ENCODE results near the gene DPPA2.
A peak's percentile ranks its signal among the peaks of the same experiment; 100 is the strongest.
"Not testable (repeated sequence)": the region's sequence is repeated elsewhere in the genome, so short reads cannot be mapped to it uniquely, and the experiment has no call there.

DPPA2 gene, protein sequence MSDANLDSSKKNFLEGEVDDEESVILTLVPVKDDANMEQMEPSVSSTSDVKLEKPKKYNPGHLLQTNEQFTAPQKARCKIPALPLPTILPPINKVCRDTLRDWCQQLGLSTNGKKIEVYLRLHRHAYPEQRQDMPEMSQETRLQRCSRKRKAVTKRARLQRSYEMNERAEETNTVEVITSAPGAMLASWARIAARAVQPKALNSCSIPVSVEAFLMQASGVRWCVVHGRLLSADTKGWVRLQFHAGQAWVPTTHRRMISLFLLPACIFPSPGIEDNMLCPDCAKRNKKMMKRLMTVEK

GRCh38 chr3:109316162-109316730 lies at the start of gene DPPA2:
TSS of gene DPPA2 (minus strand) at chr3:109316517. CDS start at chr3:109314542, 1,975 bp downstream.
- DNase-seq = no peak

DNA sequence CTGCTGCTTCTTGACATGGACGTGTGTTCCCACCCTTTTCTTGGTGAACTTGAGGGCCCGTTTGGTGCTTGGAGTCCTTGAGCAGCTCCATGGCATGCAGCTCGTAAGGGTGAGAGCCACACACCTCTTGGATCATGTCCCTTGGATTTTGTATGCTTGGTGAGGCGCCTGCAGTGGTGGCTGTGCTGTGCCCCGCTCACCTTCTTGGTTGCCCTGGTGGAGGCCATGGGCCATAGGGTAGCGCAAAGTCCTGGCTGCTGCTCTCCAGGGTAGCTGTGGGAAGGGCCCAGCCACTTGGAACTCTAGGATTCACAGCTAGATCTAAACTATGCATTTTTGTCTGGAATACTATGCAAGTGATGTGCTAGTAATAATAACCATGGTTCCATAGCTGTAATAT lies 47.8 kb upstream of the DPPA2 start:
- DNase-seq = no peak

GRCh38 chr3:109363634-109364033 lies 47.3 kb upstream of the DPPA2 start:
- DNase-seq = no peak

DNA sequence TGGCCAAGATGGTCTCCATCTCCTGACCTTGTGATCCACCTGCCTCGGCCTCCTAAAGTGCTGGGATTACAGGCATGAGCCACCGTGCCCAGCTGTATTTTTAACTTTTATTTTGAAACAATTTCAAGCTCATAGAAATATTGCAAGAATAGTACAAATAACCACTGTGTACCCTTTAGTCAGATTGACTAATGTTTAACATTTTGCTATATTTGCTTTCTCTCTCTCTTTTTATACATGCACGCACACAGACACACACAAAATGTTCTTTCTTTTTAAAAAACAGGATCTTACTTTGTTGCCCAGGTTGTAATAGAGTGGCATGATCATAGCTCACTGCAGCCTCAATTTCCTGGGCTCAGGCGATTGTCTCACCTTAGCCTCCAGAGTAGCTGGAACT lies 46.5 kb upstream of the DPPA2 start:
- DNase-seq = no peak

GRCh38 chr3:109358809-109359208 lies 42.5 kb upstream of the DPPA2 start:
- DNase-seq = not testable (repeated sequence)

GRCh38 chr3:109356442-109357155 lies 40.3 kb upstream of the DPPA2 start:
- no peak for DNase-seq

DNA sequence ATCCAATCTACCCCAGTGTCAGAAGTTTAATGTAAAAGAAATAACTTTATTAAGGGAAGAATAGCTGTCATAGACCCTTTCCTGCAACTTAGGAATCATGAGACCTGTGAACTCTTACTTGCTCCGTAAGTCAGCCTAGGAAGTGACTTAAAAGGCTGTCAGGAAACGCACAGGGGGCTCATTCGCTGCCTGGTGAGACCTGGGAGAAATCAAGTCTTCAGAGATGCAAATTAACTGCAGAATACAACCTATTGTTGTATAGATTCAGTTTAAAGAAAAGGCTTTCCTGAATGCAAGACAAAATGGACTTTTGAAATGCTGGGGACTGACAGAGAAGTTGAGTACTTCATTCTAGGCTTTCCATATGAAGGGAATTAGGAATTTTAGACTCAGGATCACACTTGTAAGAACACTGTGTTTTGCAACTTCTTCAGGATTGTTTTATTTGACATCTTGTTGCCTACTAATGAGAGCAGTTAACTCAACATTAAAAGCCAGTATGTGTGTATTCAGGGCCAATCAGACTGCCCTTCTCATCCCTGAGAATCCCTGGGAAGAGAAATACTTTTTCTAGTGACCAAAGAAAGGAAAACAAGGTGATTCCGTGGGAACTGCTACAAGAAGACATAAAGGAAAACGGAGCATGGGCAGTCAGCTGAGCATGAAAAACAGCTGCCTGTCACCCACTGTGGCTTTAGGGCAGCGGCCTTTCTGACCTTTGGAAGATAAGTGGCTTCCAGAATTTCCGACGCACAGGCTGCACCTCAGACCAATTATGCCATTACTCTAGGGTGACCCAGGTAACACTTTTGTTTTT lies 39.5 kb upstream of the DPPA2 start:
- peak in 2 of 3 experiments; percentile 9 to 52 for DNase-seq

DNA sequence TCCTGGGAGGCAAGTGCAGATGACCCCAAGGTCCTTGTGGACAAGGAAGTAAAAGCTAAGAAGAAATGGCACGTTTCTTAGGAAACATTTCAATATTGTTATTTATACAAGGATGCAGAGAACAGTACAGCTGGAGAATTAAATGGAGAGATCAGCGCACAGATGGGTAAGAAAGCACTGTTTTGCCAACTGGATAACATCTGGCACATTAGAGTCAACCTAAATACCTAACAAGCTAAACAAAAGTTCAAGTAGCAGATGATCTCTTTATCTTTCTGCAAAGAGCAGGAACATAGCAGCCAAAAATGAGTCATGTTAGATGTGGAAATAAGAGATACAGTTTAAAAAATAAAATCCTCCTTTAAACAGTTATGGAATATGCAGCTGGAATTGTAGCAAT lies 36.7 kb upstream of the DPPA2 start:
- no peak for DNase-seq

GRCh38 chr3:109351231-109351630 lies 34.9 kb upstream of the DPPA2 start:
- DNase-seq = no peak

- DNase-seq = no peak
Observed at GRCh38 chr3:109346770-109347295, 30.5 kb upstream of the DPPA2 start.

GRCh38 chr3:109346099-109346498 lies 29.8 kb upstream of the DPPA2 start:
- DNase-seq = no peak

GRCh38 chr3:109339714-109340648 lies 23.7 kb upstream of the DPPA2 start:
- DNase-seq = no peak

GRCh38 chr3:109339197-109339596 lies 22.9 kb upstream of the DPPA2 start:
- no peak for DNase-seq

GRCh38 chr3:109338322-109338721 lies 22.0 kb upstream of the DPPA2 start:
- no peak for DNase-seq

DNA sequence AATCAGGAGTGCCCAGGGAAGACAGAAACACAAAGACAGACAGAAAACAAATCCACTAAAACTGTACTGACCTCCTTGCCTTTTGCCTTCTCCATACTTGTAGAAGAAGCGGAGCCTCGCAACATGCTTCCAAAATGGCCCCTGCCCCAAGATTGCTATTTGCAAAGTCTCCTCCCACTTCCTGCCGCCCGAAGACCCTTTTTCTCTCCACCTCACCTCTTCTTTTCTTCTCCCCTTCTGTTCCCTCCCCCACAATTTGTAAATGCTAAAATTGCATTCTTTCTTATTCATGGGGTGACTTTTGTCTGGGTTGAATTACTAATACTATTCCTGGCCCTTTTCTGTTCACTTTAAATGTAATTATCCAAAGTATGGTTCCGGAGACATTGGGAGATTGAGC lies 21.1 kb upstream of the DPPA2 start, which contains the start of gene DPPA4:
Gene DPPA4 (minus strand): TSS at position 154 of the 400 bp plus-strand sequence. CDS start 29 bp downstream, at position 125.
- DNase-seq = no peak

DNA sequence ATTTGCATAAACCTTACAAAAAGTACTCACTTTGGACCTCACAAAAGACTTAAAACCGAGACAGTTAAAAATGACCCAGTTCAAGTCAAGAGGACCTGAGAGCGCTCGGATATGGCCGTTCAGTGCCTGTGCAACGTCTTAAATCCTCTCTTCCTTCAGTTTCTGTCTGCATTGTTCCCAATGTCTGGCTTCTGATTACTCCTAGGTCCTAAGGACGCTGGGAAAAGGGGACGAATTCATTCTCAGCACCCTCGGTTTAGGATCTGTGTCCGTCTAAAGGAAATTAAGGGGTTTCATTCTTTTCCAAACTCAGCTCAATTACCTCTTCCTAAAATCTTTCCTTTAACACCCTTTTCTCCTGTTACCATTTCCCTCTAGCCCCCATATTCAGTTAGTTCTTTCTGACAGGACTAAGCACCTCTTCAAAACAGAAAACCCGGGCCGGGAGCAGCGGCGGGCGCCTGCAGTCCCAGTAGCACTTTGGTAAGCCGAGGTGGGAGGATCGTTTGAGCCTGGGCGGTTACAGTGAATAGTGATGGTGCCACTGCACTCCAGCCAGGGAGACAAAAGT lies 20.1 kb upstream of the DPPA2 start:
- DNase-seq = no peak

- DNase-seq = no peak
Observed at GRCh38 chr3:109334572-109334971, 18.3 kb upstream of the DPPA2 start.

DNA sequence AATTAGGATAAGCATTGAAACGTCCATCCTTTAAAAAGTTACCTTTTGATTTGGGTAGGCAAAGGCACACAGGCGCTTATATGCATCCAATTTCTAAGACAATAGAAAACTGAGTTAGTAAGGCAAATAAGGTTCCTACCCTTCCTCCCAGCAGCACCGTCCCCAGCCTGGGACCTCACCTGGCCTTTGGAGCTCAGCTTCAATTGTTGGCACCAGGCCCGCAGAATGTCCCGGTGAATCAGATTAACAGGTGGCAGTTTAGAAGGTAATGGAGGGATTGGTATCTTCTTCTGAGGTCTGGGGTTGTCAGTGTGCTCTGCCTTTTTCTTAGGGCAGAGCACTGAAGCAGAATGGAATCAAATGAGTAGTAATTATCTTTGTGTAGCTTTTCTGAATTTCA lies 15.4 kb upstream of the DPPA2 start:
- DNase-seq = no peak

DNA sequence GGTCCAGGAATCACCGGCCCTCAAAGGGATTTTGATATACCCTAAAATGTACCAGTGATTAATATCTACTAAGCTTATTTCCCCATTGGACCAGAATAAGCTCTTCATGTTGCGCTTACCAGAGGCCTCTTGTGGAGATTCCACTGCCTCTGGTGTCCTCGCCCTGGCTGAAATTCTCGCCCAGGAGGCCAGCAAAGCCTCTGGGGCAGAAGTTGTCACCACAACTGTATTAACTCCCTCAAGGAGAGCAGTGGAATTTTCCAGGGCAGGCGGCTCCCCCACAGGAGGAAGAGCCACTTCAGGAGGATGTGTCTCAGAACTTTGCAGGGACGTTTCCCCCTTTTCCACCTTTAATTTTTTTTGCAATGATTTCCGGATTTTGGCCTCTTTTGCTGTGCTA lies 14.1 kb upstream of the DPPA2 start:
- DNase-seq = no peak

DNA sequence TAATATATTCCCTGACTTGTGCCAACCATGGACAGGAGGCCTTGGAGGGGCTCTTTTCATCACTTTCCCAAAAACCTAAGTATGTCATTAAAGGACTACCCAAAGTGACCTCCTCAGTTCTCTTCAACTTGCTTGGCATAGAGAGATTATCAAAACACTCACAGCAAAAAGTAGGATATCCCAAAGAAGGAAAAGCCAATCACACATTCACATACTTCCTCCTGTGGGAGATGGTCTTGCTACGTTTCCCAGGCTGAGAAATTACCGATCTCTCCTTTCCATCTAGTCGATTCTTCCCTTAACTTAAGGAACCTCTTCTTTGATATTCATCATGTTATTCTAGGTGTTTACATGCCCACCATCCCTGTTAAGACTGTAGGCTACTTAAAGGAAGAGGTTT lies 11.9 kb upstream of the DPPA2 start:
- DNase-seq = no peak

DNA sequence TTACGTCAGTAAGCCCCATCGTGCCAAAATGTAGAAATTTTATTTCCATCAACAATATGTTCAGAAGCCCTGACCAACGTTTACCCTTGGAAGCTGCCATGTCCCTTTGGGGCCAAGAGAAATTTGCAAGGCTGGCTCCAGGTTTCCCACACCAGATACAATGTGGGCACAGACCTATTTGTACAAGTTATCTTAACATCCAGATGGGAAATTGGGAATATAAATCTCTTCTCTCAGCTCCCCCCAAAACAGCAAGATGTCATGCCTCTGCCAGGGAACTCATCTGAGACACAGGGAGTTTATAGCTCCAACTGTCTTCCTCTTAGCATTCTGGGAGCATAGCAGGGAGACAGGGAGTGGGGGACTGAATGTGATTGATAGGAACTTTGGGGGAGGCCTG lies 9.3 kb upstream of the DPPA2 start:
- no peak for DNase-seq
